Effector memory CD4-positive, alpha-beta T cell (primary cell): ENCODE data around the gene OR10A4.
"Not testable (repeated sequence)": the region's sequence is repeated elsewhere in the genome, so short reads cannot be mapped to it uniquely, and the experiment has no call there.

Experiments
- DNase-seq, 3 donors: peaks; one replicate each; pipeline ENCODE4 v3.0.0-alpha.2; 2020
- H3K27ac ChIP-seq: 2 replicates; pipeline ENCODE4 v1.7.0; 2013; ENCODE audit warnings: mild to moderate bottlenecking, low read length, moderate library complexity; ENCODE audit not compliant: insufficient read depth, poor library complexity, severe bottlenecking
- H3K27me3 ChIP-seq: replicated peaks from 2 replicates; pipeline ENCODE4 v1.7.0; 2013; ENCODE audit warnings: mild to moderate bottlenecking, low read length; ENCODE audit not compliant: insufficient read depth, control insufficient read depth, poor library complexity, severe bottlenecking
- H3K36me3 ChIP-seq: 2 replicates; pipeline ENCODE4 v1.7.0; 2013; ENCODE audit warnings: mild to moderate bottlenecking, low read length, moderate library complexity; ENCODE audit not compliant: control insufficient read depth, insufficient read depth
- H3K4me1 ChIP-seq: 2 replicates; pipeline ENCODE4 v1.7.0; 2013; ENCODE audit warnings: low read length, mild to moderate bottlenecking; ENCODE audit not compliant: control insufficient read depth, insufficient read depth, poor library complexity, severe bottlenecking
- H3K4me3 ChIP-seq: 2 replicates; pipeline ENCODE4 v1.7.0; 2013; ENCODE audit warnings: low read length, low read depth, mild to moderate bottlenecking; ENCODE audit not compliant: insufficient read depth, poor library complexity, severe bottlenecking
- H3K9me3 ChIP-seq: 2 replicates; pipeline ENCODE4 v1.7.0; 2013; ENCODE audit warnings: mild to moderate bottlenecking, low read length, moderate library complexity; ENCODE audit not compliant: control insufficient read depth

The OR10A4 gene

DNA sequence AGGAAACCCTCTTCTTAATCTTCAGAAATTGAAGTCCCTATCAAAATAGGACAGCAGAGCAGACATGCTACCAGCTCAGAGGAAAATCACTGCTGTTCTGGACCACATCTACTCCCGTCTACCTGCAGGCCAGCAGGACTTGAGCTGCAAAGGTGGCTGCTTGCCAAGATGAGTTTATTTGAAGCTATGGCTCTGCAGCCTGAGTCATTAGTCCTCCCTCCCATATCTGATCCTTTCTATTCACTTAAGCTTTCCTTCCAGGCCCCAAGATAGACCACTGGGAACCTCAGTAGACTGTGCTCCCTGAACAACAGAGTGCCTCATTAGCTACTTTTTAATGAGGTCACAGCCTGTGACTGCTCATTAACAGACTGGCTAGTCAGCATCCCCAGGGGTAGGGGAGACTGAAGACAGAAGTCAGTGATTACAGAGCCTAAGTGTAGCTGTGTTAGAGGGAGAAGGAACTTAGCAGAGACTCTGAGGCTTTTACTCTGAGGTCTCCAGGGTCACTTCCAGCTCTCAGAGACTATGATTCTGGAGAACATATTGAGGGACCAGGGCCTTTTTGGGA lies 20.4 kb upstream of the OR10A4 start:
- Histone ChIP-seq H3K27ac (no peak overlapping the region), H3K36me3 (no peaks in the 10 kb centered on the region), H3K4me3 (no peak overlapping the region), H3K9me3 (no peaks in the 10 kb centered on the region), H3K27me3 (no peaks in the 10 kb centered on the region), H3K4me1 (no peaks in the 10 kb centered on the region)
- no peak for DNase-seq

DNA sequence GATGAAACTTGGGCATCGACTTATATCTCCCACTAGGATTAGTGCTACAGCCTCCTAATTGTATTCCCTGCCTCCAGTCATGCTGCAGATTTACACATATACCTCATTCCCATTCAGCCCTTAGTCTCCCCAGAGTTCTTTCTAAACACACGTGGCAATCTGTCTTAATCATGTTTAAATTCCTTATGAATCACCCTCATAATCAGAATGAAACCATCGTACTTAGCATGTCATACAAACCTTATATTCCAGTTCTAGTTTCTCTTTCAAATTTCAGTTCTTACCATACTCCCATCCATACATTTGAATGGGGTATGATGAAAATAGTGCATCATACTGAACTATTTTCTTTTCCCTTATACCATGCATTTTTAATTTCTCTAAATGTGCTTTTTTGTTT lies 19.6 kb upstream of the OR10A4 start:
- Histone ChIP-seq H3K27me3 (no peaks in the 10 kb centered on the region), H3K36me3 (no peaks in the 10 kb centered on the region), H3K4me1 (no peaks in the 10 kb centered on the region), H3K27ac (no peak overlapping the region), H3K4me3 (no peak overlapping the region), H3K9me3 (no peaks in the 10 kb centered on the region)
- no peak for DNase-seq

DNA sequence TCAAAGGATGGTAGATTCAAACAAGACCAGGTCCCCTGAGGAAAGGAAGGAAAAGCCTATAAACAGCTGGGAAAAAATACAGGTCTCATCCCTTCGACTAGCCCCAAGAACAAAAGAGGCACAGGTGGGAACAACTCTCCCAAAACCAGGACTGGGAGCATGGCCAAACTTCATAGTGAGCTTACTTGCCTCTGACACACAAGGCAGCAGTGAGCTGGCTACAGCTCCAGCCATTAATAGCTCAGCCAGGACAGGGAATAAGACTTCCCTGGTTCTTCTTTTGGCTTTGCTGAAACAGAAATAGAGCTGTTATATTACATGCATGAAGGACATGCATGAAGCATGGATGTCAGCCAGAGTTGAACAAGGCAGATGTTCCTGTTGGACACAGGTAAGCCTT lies 13.5 kb upstream of the OR10A4 start, which contains the start of gene OR10A2:
OR10A2 (plus strand) TSS at position 97 of the 400 bp plus-strand sequence. CDS start 6,698 bp downstream, outside the sequence.
- Histone ChIP-seq H3K27me3 (no peaks in the 10 kb centered on the region), H3K27ac (no peak within 1 kb of the TSS), H3K9me3 (no peaks in the 10 kb centered on the region), H3K4me1 (no peaks in the 10 kb centered on the region), H3K4me3 (no peak within 1 kb of the TSS), H3K36me3 (no peaks in the 10 kb centered on the region)
- no peak for DNase-seq

DNA sequence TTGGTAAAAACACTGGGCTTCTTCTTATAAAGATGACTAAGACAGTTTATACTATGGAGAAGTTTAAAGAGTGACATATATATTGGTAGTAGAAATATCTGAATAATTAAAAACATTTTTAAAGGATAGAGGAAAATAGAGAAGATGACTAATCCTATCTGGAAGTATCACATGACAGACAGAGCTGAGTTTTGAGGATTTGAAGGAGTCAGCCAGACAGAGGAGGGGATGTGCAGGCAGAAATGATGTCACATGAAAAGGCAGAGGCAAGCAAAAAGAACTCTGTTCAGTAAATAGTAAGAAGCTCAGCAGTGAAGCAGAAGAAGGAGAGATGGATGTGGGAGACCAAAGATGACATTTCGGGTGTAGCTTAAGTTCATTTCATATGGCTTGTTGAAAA lies 12.0 kb upstream of the OR10A4 start:
- Histone ChIP-seq H3K4me1 (no peaks in the 10 kb centered on the region), H3K4me3 (no peak overlapping the region), H3K9me3 (no peaks in the 10 kb centered on the region), H3K27me3 (no peaks in the 10 kb centered on the region), H3K36me3 (no peaks in the 10 kb centered on the region), H3K27ac (no peak overlapping the region)
- no peak for DNase-seq

DNA sequence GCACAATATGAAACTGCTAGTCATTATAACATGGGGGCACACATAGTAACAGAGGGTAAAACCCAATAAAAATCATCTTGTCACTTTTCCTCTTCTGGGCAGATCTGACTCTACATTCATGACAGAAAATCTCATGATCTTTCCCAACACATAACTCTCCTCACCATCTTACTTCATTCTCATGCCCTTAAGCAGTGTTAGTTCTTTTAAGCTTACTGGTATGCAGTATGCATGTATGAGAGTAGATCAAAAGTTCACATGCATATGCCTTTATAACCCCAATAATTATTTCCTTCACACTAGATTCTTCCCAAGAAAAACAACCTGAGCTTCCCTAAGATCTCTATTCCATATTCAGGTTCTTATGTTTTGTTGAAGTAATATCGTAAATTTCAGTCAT lies 5.1 kb upstream of the OR10A4 start:
- H3K4me3 ChIP-seq = no peak overlapping the region
- no peak for DNase-seq
- H3K27ac ChIP-seq = no peak overlapping the region
- no peaks in the 10 kb centered on the region for H3K4me1 ChIP-seq
- no peaks in the 10 kb centered on the region for H3K36me3 ChIP-seq
- H3K9me3 ChIP-seq = no peaks in the 10 kb centered on the region
- H3K27me3 ChIP-seq = no peaks in the 10 kb centered on the region

DNA sequence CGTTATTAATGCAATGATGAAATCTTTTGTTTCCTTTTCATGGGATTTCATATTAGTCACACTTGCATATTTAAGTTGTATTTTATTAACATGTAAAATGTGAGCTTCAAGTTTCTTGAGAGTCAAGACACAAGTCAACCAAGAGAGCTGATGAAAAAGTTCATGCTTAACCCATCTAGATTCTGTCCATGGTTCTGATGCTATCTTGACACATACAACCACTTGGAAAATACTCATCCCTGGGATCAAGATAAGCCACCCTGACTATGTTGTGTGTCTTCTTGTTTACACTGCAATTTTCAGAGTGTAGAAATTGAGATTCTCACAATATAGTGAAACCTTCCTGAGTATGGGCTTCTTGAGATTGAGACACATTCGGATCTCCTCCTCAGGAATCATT lies 664 bp upstream of the OR10A4 start:
- H3K9me3 ChIP-seq = no peaks in the 10 kb centered on the region
- H3K27ac ChIP-seq = no peak overlapping the region
- no peak for DNase-seq
- H3K27me3 ChIP-seq = no peaks in the 10 kb centered on the region
- no peaks in the 10 kb centered on the region for H3K4me1 ChIP-seq
- H3K4me3 ChIP-seq = no peak overlapping the region
- no peaks in the 10 kb centered on the region for H3K36me3 ChIP-seq

DNA sequence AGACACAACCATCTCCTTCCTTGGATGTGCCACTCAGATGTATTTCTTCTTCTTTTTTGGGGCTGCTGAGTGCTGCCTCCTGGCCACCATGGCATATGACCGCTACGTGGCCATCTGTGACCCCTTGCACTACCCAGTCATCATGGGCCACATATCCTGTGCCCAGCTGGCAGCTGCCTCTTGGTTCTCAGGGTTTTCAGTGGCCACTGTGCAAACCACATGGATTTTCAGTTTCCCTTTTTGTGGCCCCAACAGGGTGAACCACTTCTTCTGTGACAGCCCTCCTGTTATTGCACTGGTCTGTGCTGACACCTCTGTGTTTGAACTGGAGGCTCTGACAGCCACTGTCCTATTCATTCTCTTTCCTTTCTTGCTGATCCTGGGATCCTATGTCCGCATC lies 489 bp downstream of the OR10A4 start:
- Histone ChIP-seq H3K27me3 (no peaks in the 10 kb centered on the region), H3K4me1 (no peaks in the 10 kb centered on the region), H3K4me3 (no peak overlapping the region), H3K36me3 (no peaks in the 10 kb centered on the region), H3K27ac (no peak overlapping the region), H3K9me3 (no peaks in the 10 kb centered on the region)
- no peak for DNase-seq

DNA sequence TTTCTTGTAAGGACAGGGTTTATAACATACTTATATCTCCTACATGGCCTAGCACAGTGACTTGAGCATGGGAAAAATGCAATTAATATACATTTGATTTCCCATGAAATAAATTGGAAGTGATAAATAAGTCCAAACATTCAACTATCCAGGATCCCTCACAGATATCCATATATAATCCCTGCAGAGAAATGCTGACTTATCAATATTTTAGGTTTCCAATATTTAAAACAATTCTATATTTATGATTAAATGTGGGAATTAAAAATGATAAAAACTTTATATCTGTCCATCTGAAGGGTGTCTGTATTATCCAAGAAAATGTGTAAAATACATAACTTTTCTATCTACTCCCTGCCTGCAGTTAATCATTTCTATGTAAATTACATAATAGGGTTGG lies 6.3 kb downstream of the OR10A4 start:
- Histone ChIP-seq H3K36me3 (no peaks in the 10 kb centered on the region), H3K4me3 (no peak overlapping the region)

DNA sequence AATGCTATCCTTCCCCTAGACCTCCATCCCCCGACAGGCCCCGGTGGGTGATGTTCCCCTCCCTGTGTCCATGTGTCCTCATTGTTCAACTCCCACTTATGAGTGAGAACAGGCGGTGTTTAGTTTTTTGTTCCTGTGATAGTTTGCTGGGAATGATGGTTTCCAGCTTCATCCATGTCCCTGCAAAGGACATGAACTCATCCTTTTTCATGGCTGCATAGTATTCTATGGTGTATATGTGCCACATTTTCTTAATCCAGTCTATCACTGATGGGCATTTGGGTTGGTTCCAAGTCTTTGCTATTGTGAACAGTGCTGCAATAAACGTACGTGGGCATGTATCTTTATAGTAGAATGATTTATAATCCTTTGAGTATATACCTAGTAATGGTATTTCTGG lies 11.3 kb downstream of the OR10A4 start:
- H3K27ac ChIP-seq, H3K4me1 ChIP-seq, H3K27me3 ChIP-seq, H3K36me3 ChIP-seq, H3K4me3 ChIP-seq, DNase-seq, H3K9me3 ChIP-seq: not testable (repeated sequence)

More for the DNA sequence above, 6.3 kb downstream of the OR10A4 start:
- Histone ChIP-seq H3K4me1 (no peaks in the 10 kb centered on the region), H3K27ac (no peak overlapping the region), H3K9me3 (no peaks in the 10 kb centered on the region), H3K27me3 (no peaks in the 10 kb centered on the region)
- no peak for DNase-seq

- H3K4me1 ChIP-seq = no peaks in the 10 kb centered on the region
- H3K4me3 ChIP-seq = no peak overlapping the region
- H3K27ac ChIP-seq = no peak overlapping the region
- H3K27me3 ChIP-seq = no peaks in the 10 kb centered on the region
- H3K36me3 ChIP-seq = no peaks in the 10 kb centered on the region
- DNase-seq = no peak
- H3K9me3 ChIP-seq = no peaks in the 10 kb centered on the region
These were observed 12.4 kb downstream of the OR10A4 start for GRCh38 chr11:6888830-6889229.
